IPS-NIHi7 (cell line): ENCODE data around the gene WHAMM.
"Not testable (repeated sequence)": the region's sequence is repeated elsewhere in the genome, so short reads cannot be mapped to it uniquely, and the experiment has no call there.

ENCODE experiments used
- DNase-seq: peaks from one replicate; pipeline ENCODE4 v3.0.0; 2012; ENCODE audit warnings: mixed read lengths; ENCODE audit errors: extremely low spot score

Gene WHAMM

GRCh38 chr15:82865981-82866380 is 56.6 kb downstream of the WHAMM start:
- DNase-seq = not testable (repeated sequence)

GRCh38 chr15:82870727-82871320 is 61.4 kb downstream of the WHAMM start:
- DNase-seq = no peak

GRCh38 chr15:82871358-82871757 is 61.9 kb downstream of the WHAMM start:
- DNase-seq = no peak

GRCh38 chr15:82871832-82872484 is 62.5 kb downstream of the WHAMM start:
- no peak for DNase-seq

- DNase-seq = no peak
Observed at GRCh38 chr15:82873000-82873680, 63.7 kb downstream of the WHAMM start.

GRCh38 chr15:82874267-82874666 is 64.8 kb downstream of the WHAMM start:
- DNase-seq = no peak

- no peak for DNase-seq
Observed at GRCh38 chr15:82874961-82875360, 65.5 kb downstream of the WHAMM start.

GRCh38 chr15:82875411-82876003 is 66.1 kb downstream of the WHAMM start:
- no peak for DNase-seq

GRCh38 chr15:82877825-82878224 is 68.4 kb downstream of the WHAMM start:
- no peak for DNase-seq

GRCh38 chr15:82878325-82878724 is 68.9 kb downstream of the WHAMM start:
- no peak for DNase-seq

GRCh38 chr15:82880704-82881103 is 71.3 kb downstream of the WHAMM start:
- no peak for DNase-seq

- no peak for DNase-seq
Observed at GRCh38 chr15:82881747-82882146, 72.3 kb downstream of the WHAMM start.

- no peak for DNase-seq
Observed at GRCh38 chr15:82882273-82882928, 73.0 kb downstream of the WHAMM start.
